Fibroblast of gingiva (primary cell): ENCODE results near the gene CDC14B.
"Not testable (repeated sequence)": the region's sequence is repeated elsewhere in the genome, so short reads cannot be mapped to it uniquely, and the experiment has no call there.

Source experiments
- DNase-seq: peaks from one replicate; pipeline ENCODE4 v3.0.0-alpha.2; 2011; ENCODE audit warnings: low read depth

CDC14B gene

DNA sequence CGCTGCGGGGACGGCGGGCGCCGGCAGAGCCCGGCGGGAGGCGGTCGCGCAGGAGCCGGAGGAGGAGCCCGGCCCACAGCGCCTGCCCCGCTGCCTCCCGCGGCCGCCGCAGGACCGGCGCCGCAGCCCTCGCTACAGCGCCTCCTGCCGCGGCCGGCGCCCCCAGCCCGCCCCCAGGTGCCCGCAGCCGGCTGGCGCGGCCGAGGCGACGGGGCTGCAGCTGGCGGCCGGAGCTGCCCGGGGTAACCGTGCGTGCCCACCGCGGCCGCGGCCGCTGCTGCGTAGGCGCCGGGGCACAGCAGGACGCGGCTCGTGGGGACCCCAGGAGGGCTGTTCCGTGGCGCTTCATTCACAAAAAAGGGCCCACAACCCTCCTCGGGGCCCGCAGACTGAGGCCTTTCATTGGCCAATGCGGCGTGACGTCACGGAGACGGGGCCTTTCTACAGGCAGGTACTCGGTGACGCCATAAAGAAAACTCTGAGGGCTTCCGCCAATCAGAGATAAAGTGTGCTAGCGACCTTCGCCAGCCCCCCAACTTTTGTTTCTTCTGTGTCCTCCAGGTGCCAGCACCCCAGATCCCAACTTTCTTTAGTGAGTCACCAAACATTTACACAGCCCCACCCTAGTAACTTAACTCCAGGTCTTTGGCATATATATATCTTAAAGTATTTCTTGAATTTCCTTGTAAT, at the start of gene CDC14B:
Gene CDC14B, minus strand, starts transcription at position 353 of the 690 bp plus-strand sequence. CDS start 465 bp downstream, outside the sequence.
- DNase-seq = peak; percentile 81

DNA sequence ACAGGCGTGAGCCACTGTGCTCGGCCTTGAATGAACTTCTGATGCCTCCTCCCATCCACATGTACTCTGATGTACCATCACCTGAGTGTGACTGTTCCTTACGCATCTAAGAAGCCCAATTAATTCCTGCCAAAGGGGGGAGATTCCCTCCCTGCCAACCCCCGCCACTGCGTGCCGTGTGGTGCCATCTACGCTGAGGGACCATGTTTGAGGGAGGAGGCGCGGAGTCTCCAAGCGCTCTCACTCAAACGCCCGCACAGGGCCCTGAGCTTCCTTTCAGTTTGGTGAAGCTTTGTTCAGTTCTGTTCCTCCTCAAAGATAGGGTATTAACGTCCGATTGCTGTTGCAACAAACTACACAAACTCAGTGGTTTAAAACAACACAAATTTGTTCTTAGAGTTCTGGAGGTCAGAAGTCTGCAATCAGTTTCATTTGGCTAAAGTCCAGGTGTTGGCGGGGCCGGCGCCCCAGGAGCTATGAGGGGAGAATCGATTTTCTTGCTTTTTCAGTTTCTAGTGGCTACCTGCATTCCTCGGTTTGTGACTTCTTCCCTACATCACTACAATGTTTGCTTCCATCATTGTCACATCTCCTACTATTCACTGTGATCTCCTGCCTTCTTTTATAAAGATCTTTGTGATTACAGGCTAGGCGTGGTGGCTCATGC, 49.4 kb upstream of the CDC14B start:
- no peak for DNase-seq

DNA sequence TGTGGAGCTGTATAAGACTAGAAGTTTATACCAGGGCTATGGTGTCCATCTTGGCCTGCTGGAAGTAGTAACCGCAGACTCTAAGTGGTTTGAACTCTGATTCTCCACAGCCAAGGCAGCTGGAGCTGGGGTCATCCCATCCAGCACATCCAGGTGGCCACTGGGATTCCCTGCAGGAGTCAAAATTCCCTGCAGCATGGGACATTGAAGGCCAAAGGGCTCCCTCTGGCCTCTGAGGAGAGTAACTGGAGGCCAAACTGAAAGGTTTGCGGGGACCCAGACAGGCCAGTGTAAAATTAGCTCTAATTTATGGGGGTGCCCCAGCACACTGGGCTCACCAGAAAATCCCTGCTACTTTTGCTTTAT, 47.7 kb upstream of the CDC14B start:
- DNase-seq = no peak

DNA sequence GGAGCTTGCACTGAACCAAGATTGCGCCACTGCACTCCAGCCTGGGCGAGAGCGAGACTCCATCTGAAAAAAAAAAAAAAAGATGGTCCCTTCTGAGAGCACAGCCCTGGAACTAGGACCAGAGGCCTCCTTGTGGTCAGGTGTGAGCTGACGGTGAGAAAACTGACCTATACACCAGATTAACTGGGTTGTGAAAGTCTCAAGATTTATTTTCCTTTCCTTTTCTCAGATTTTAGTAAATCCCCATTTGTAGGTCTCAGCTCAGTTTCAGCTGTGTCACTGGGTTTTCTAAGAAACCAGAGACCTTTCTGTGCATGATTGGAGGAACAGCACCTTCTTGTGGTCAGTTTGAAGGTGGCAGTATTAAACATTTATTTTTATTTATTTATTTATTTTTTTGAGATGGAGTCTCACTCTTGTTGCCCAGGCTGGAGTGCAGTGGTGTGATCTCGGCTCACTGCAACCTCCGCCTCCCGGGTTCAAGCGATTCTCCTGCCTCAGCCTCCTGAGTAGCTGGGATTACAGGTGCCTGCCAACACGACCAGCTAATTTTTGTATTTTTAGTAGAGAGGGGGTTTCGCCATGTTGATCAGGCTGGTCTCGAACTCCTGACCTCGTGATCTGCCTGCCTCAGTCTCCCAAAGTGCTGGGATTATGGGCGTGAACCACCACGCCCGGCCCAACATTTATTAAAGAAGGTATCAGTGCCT, 47.2 kb upstream of the CDC14B start:
- DNase-seq = peak; percentile 83

DNA sequence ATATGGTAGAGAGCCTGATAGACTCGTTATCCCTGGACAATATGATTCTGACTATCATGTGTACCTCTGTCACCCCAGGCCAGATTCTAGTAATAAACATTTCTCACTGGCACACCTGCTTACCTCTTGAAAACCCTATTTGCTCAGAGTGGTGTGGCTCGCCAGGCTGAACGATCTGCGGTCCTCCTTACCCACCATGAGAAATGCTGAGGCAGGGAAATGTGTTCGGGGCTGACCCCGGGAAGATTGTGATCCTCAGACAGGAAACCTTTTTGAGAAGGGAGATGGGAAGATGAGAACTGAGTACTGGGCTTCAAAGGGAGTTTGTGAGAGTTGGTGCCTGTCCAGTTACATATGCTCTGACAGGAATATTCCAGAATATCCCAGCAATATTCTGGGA, 46.1 kb upstream of the CDC14B start:
- DNase-seq = no peak

DNA sequence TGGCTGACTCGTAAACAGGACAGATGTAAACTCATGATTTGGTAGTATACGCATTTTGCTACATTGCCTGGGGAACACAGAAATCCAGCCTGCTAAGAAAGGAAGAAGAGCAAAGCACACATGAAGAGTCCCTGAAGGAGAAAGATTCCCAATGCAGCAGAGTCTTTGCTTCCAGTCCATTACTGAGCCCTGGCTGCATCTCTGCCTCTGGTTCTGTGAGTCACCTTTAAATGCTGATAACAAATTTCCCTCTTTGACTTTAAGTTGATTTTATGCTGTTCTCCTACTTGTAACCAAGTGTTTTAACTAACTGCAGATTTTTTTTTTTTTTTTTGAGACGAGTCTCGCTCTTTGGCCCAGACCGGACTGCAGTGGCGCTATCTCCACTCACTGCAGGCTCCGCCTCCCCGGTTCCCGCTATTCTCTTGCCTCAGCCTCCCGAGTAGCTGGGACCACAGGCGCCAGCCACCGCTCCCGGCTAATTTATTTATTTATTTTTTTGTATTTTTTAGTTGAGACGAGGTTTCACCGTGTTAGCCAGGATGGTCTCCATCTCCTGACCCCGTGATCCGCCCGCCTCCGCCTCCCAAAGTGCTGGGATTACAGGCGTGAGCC, 44.0 kb upstream of the CDC14B start:
- no peak for DNase-seq

DNA sequence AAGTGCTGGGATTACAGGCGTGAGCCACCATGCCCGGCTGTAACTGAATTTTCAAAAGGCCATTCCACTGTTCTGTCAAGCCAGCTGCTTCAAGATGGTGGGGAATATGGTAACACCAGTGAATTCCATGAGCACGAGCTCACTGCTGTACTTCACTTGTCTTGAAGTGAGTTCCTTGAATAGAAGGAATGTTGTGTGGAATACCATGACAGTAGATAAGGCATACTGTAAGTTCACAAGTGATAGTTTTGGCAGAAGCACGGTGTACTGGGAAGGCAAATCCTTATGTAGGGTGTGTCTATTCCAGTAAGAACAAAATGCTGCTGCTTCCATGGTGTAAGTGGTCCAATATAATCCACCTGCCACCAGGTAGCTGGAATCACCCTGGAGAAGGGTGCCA, 42.1 kb upstream of the CDC14B start:
- no peak for DNase-seq

DNA sequence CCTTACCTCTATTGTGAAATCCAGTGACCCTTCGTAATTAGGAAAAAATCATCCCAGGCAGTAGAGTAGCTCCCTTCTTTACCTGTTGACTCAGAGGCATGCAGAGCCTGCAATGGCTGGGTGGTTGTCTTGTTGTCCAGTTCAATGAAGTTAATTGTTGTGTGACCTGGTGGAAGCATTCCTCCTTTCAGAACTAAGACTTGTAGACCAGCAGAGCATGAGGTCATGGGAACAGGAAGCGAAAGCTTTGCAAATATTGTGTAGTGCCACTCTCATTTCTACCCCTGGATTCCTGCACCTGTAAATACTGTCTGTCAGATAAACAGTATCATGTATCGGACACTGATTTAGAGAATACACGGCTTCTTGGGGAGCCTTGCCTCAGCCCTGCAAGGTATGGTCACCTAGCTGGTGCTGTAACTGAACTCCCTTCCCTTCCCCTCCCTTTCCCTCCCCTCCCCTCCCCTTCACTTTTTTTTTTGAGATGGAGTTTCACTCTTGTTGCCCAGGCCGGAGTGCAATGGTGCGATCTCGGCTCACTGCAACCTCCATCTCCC, 41.1 kb upstream of the CDC14B start:
- no peak for DNase-seq

DNA sequence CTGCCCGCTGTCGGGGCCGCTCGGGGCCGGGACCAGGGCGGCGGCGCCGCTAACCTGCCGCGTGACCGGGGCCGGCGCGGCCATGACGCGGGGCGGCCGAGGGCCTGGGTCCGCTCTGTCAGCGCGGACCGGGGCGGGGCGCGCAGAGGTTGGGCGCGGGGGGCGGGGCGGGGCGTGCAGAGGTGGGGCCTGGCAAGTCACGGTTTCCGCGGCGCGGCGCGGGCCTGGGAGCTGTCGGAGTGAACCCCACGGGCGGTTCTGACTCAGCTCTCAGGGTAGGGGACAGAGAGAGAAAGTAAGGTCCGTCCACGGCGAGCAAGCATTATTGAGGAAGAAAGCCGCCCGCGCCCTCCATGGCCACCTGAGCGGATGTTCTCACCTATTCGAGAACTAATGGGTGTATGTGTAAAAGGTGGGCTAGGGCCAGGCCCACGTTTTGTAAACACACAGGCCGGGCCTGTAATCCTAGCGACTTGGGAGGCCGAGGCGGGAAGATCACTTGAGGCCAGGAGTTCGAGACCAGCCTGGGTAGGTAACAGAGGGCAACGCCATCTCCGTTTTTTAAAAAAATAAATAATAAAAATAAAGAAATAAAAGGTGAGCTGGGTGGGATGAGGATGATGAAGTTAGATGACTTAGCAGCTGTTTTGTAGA, 35.7 kb upstream of the CDC14B start, which contains the start of gene PRXL2C:
Gene PRXL2C, minus strand, starts transcription at position 120 of the 654 bp plus-strand sequence. Its CDS starts 36 bp downstream, at position 84.
- DNase-seq = peak; percentile 87

DNA sequence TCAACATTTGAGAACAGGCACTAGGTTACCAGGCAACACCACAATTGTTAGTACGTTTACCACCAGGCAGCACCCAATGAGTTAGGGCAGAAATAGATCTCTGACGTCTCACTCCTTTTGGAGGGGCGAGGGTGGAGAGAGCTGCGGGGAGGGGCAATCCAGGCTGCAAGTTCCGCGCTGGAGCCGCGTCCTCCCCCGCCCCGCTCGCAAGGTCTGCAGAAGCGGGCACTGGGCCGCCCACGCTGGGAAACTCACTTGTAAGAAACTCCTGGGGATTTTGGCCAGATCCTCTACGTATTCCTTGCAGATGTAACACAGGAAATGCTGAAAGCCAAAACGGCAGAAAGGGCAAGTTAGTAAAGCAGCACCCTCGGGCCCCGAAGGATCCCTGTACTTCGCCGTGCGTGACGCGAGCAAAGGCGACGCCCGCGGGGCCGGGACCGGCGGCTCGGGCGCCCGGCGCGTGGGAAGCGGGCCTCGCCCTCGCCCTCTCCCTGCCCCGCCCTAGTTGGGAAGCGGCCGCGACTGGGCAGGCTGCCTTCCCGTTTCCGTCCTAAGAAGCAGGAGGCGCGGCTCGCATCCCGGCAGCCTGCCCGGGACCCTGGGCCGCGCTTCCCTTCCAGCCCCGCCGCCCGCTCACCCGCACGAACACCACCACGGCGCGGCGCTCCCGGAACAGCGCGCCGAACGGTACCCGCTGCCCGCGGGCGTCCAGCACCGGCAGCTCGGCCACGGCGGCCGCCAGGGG, 35.0 kb upstream of the CDC14B start:
- peak; percentile 97 for DNase-seq

DNA sequence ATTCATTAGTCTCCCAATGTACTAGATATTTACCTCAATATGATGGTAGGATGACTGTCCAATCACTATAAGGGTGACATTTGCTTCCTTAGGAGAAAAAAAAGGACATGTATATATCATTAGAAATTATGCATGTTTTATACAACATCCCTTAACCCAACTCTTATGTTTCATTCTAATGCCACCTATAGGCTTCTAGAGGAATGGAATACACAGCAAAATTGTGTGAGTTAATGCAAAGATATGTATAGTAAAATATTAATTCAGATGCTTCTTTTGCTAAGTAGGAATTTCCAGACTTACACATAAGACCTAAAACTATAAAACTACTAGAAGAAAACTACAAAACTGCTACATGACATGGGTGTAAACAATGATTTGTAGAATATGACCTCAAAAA, 32.0 kb upstream of the CDC14B start:
- peak; percentile 20 for DNase-seq

DNA sequence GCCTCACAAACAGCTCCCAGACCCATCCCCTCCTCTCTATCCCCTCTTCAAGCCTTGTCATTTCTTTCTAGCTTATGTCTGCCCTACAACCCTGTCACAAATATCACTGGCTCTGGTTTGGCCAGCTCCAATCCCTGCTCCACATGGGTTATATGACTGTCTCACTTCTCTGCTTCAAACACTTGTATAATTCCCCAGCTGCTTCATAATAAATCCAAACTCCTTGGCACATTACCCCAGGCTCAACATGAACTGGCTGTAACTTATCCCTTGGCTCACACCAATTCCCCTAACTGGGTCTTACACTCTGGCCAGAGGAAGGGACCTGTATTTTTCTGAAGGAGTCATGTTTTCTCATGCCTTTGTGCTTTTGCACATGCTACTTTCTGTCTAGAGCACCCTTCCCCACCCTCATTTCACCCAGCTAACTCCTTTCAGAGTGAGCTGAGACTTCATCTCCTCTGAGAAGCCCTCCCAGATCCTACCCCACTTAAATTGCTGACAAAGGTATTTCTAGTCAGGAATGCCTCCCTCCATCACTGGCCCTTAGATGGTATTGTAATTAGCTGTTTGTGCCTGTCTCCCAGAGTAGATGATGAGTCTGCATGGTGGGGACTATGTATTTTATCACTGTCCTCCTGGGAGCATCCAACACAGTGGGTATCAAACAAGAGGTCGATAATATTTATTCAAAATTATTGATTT, 30.1 kb upstream of the CDC14B start:
- peak; percentile 39 for DNase-seq

DNA sequence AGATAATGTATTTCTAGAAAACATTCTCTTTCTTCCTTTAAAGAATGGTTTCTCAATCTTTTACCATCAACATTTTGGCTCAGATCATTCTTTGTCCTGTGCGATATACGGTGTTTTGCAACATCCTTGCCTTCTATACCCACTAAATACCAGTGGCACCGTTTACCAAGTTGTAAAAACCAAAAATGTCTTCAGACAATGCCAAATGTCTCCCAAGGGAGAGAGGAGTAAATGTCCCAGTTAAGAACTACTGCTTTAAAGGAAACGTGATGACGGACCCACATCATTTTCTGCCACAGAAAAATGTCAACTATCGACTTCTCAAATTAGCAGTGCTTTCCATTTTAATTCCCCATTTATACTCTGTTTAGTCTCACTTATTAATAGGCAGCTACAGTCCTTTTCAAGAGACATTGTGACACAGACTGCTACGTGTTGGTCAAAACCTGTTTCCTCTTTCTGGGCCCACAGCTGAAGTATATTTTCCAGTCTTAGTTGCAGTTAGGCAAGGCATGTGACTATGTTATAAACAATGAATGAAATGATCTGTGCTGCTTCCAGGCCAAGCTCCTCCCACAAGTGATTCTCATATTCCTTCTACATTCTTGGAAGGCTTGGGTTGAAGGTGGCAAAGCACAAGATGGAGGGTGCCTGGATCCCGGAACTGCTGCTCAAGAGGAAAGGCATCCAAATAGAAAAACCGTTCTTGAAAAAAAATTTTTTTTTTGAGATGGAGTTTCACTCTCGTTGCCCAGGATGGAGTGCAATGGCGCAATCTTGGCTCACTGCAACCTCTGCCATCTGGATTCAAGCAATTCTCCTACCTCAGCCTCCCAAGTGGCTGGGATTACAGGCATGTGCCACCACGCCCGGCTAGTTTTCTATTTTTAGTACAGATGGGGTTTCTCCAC, 26.7 kb upstream of the CDC14B start:
- DNase-seq = peak; percentile 100

DNA sequence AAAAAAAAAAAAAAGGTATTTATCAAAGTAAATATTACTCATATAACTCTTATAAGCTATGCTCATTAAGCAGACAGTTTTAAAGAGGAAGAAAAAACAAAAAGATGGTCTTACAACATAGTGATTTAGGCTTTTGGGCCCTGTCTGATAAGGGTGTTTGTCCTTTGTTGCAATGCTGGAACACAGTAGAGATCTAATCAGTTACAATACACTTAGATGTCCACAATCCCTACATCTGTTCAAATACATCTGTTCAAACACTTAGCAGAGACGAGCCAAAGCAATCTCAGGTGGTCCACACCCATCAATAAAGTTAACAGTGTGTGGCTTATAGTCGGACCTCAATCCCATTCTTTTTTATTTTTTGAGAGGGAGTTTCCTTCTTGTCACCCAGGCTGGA, 24.5 kb upstream of the CDC14B start:
- DNase-seq = no peak

DNA sequence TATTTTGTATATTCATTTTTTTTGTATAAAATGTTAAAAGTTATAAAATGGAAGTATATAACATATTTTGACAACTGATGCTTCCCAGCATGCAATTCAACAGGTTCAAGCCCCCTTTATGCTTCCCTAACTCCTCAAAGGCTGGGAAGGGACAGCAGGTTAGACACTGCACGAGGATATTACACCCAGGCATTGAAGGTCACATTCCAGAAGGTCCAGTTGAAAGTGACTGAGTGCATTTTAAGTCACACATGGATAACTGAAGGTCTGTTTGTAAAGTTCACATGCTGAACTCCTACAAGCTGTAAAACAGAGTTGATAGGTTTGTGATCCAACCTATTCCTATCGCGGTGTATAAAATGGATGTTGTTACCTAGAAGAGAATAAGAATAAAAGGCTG, 21.9 kb upstream of the CDC14B start:
- DNase-seq = no peak

DNA sequence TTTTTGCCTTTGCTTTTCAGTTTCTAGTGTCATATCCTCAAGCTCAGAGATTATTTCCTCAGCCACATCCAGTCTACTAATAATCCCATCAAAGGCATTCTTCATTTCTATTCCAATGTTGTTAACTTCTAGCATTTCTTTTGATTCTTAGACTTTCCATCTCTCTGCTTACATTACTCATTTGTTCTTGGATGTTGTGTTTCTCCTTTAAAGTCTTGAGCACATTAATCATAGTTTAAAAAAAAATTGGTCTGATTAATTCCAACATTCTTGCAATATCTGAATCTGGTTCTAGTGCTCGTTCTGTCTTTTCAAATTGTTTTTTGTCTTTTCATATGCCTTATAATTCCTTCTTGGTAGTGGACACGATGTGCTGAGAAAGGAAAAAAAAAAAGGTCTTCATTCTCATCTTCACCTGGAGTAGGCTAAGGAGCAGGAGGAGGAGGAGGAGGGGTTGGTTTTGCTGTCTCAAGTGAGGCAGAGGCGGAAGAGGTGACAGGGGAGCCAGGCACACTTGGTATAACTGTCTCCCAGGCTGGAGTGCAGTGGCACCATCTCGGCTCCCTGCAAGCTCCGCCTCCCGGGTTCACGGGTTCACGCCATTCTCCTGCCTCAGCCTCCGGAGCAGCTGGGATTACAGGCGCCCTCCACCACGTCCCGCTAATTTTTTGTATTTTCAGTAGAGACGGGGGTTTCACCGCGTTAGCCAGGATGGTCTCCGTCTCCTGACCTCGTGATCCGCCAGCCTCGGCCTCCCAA, 19.1 kb upstream of the CDC14B start:
- DNase-seq = peak; percentile 46

DNA sequence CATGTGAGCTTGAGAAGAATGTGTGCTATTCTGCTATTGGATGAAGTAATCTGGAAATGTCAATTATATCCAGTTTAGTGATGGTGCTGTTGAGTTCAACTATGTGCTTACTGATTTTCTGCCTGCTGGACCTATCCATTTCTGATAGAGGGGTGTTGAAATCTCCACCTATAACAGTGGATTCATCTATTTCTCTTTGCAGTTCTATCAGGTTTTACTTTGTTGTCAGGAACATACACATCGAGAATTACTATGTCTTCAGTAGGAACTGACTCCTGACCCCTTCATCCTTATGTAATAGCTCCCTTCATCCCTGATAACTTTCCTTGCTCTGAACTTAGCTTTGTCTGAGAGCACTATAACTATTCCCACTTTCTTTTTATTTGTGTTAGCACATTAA, 16.7 kb upstream of the CDC14B start:
- no peak for DNase-seq

DNA sequence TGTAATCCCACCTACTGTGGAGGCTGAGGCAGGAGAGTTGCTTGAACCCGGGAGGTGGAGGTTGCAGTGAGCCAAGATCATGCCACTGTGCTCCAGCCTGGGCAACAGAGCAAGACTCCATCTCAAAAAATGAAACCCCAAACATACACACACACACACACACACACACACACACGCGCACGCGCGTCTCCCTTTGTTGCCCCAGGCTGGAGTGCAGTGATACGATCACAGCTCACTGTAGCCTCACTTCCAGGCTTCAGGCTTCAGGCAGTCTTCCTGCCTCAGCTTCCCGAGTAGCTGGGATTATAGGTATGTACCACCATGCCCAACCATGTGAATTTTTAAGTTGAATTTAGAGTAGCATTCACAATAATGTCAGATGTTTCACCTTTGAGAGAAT, 13.9 kb upstream of the CDC14B start:
- not testable (repeated sequence) for DNase-seq

DNA sequence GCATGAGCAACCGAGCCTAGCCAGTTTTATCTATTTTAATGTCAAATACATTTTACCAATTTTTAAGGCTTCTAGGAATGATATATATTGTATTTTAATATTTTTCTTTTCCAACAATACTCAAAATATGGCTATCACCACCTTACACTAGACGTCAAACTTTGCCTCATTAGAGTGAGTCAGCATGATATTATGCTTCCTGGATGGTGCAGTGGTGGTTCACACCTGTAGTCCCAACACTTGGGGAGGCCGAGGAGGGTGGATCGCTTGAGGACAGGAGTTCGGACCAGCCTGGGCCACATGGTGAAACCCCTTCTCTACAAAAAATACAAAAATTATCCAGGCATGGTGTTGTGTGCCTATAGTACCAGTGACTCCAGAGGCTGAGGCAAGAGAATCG, 7.3 kb upstream of the CDC14B start:
- DNase-seq = no peak
